Stimulated activated naive CD8-positive, alpha-beta T cell treated with anti-CD3 and anti-CD28 coated beads, Interleukin-15, Interleukin-2, amounts not matched to agents 100 ng/mL and 50 ng/mL, for 24 hours (primary cell): ENCODE results near the gene KRTAP5-8.
"Not testable (repeated sequence)": the region's sequence is repeated elsewhere in the genome, so short reads cannot be mapped to it uniquely, and the experiment has no call there.

Source experiments
- H3K27ac Mint-ChIP-seq: one replicate; pipeline ENCODE4 v1.8.0; 2021; ENCODE audit warnings: mild to moderate bottlenecking, mixed read lengths
- H3K27me3 Mint-ChIP-seq: one replicate; pipeline ENCODE4 v1.8.0; 2021; ENCODE audit warnings: mixed read lengths
- H3K36me3 Mint-ChIP-seq: one replicate; pipeline ENCODE4 v1.8.0; 2021; ENCODE audit warnings: low read depth, mixed read lengths
- H3K4me1 Mint-ChIP-seq: one replicate; pipeline ENCODE4 v1.8.0; 2021; ENCODE audit warnings: low read depth, mixed read lengths
- H3K4me3 Mint-ChIP-seq: one replicate; pipeline ENCODE4 v1.8.0; 2021; ENCODE audit warnings: mild to moderate bottlenecking, mixed read lengths
- H3K9me3 Mint-ChIP-seq: one replicate; pipeline ENCODE4 v1.8.0; 2021; ENCODE audit warnings: mixed read lengths

Gene KRTAP5-8

GRCh38 chr11:71548120-71548519 is 10.3 kb downstream of the KRTAP5-8 start, which contains the start of gene KRTAP5-9:
TSS of gene KRTAP5-9 (plus strand) at chr11:71548420. CDS start at chr11:71548658, 238 bp downstream.
- peaks cover 22% of the 10 kb centered on the region for H3K4me1 Mint-ChIP-seq
- no peaks in the 10 kb centered on the region for H3K36me3 Mint-ChIP-seq
- peaks cover 6% of the 10 kb centered on the region for H3K9me3 Mint-ChIP-seq
- H3K27me3 Mint-ChIP-seq, result peaks cover 36% of the 10 kb centered on the region
- H3K4me3 Mint-ChIP-seq, result no peak within 1 kb of the TSS
- no peak within 1 kb of the TSS for H3K27ac Mint-ChIP-seq

GRCh38 chr11:71548716-71549151 is 10.9 kb downstream of the KRTAP5-8 start:
- H3K9me3 Mint-ChIP-seq, result peaks cover 6% of the 10 kb centered on the region
- H3K27ac Mint-ChIP-seq, result no peak overlapping the region
- H3K4me1 Mint-ChIP-seq, result peaks cover 16% of the 10 kb centered on the region
- H3K27me3 Mint-ChIP-seq, result peaks cover 36% of the 10 kb centered on the region
- H3K36me3 Mint-ChIP-seq, result no peaks in the 10 kb centered on the region
- H3K4me3 Mint-ChIP-seq, result no peak overlapping the region

GRCh38 chr11:71551711-71552110 is 13.9 kb downstream of the KRTAP5-8 start:
- H3K4me1 Mint-ChIP-seq, result peaks cover 7% of the 10 kb centered on the region
- H3K4me3 Mint-ChIP-seq, result no peak overlapping the region
- no peak overlapping the region for H3K27ac Mint-ChIP-seq
- H3K27me3 Mint-ChIP-seq, result peaks cover 29% of the 10 kb centered on the region
- H3K9me3 Mint-ChIP-seq, result no peaks in the 10 kb centered on the region
- H3K36me3 Mint-ChIP-seq, result no peaks in the 10 kb centered on the region

- no peak overlapping the region for H3K4me3 Mint-ChIP-seq
These were observed 17.2 kb downstream of the KRTAP5-8 start for GRCh38 chr11:71554996-71555395.

GRCh38 chr11:71555508-71555907 is 17.7 kb downstream of the KRTAP5-8 start:
- Mint-ChIP-seq H3K9me3 (no peaks in the 10 kb centered on the region), H3K4me1 (peaks cover 7% of the 10 kb centered on the region), H3K27ac (no peak overlapping the region), H3K36me3 (no peaks in the 10 kb centered on the region), H3K27me3 (peaks cover 17% of the 10 kb centered on the region), H3K4me3 (no peak overlapping the region)

More at GRCh38 chr11:71554996-71555395, 17.2 kb downstream of the KRTAP5-8 start:
- Mint-ChIP-seq H3K9me3 (no peaks in the 10 kb centered on the region), H3K4me1 (peaks cover 7% of the 10 kb centered on the region), H3K27me3 (peaks cover 19% of the 10 kb centered on the region), H3K36me3 (no peaks in the 10 kb centered on the region), H3K27ac (no peak overlapping the region)

GRCh38 chr11:71556018-71556417 is 18.2 kb downstream of the KRTAP5-8 start:
- Mint-ChIP-seq H3K27ac (no peak overlapping the region), H3K4me1 (peaks cover 7% of the 10 kb centered on the region), H3K27me3 (peaks cover 20% of the 10 kb centered on the region), H3K9me3 (no peaks in the 10 kb centered on the region), H3K36me3 (no peaks in the 10 kb centered on the region), H3K4me3 (no peak overlapping the region)

- H3K36me3 Mint-ChIP-seq, result no peaks in the 10 kb centered on the region
- H3K9me3 Mint-ChIP-seq, result no peaks in the 10 kb centered on the region
- H3K27ac Mint-ChIP-seq, result no peak overlapping the region
- no peaks in the 10 kb centered on the region for H3K4me1 Mint-ChIP-seq
- no peak overlapping the region for H3K4me3 Mint-ChIP-seq
- peaks cover 27% of the 10 kb centered on the region for H3K27me3 Mint-ChIP-seq
These were observed 19.4 kb downstream of the KRTAP5-8 start for GRCh38 chr11:71557257-71557656.

- H3K4me1 Mint-ChIP-seq, result no peaks in the 10 kb centered on the region
- H3K4me3 Mint-ChIP-seq, result no peak overlapping the region
- no peaks in the 10 kb centered on the region for H3K36me3 Mint-ChIP-seq
- H3K27me3 Mint-ChIP-seq, result peaks cover 40% of the 10 kb centered on the region
- H3K9me3 Mint-ChIP-seq, result no peaks in the 10 kb centered on the region
- no peak overlapping the region for H3K27ac Mint-ChIP-seq
These were observed 21.2 kb downstream of the KRTAP5-8 start for GRCh38 chr11:71558996-71559395.

GRCh38 chr11:71562120-71562519 is 24.3 kb downstream of the KRTAP5-8 start:
- Mint-ChIP-seq H3K9me3 (no peaks in the 10 kb centered on the region), H3K4me3 (no peak overlapping the region), H3K27me3 (peaks cover 54% of the 10 kb centered on the region), H3K36me3 (no peaks in the 10 kb centered on the region), H3K27ac (no peak overlapping the region), H3K4me1 (no peaks in the 10 kb centered on the region)

- no peaks in the 10 kb centered on the region for H3K9me3 Mint-ChIP-seq
- H3K27ac Mint-ChIP-seq, result no peak overlapping the region
- no peak overlapping the region for H3K4me3 Mint-ChIP-seq
- peaks cover 49% of the 10 kb centered on the region for H3K27me3 Mint-ChIP-seq
- H3K36me3 Mint-ChIP-seq, result no peaks in the 10 kb centered on the region
- H3K4me1 Mint-ChIP-seq, result no peaks in the 10 kb centered on the region
These were observed 25.6 kb downstream of the KRTAP5-8 start for GRCh38 chr11:71563406-71563805.

GRCh38 chr11:71564430-71564829 is 26.6 kb downstream of the KRTAP5-8 start:
- Mint-ChIP-seq H3K36me3 (no peaks in the 10 kb centered on the region), H3K9me3 (no peaks in the 10 kb centered on the region), H3K27ac (no peak overlapping the region), H3K4me3 (no peak overlapping the region), H3K4me1 (no peaks in the 10 kb centered on the region), H3K27me3 (peaks cover 49% of the 10 kb centered on the region)

GRCh38 chr11:71565263-71565662 is 27.4 kb downstream of the KRTAP5-8 start, which contains the start of gene KRTAP5-10:
TSS of gene KRTAP5-10 (plus strand) at chr11:71565563. CDS start at chr11:71565588, 25 bp downstream.
- H3K27me3 Mint-ChIP-seq, result peaks cover 45% of the 10 kb centered on the region
- H3K36me3 Mint-ChIP-seq, result no peaks in the 10 kb centered on the region
- no peaks in the 10 kb centered on the region for H3K4me1 Mint-ChIP-seq
- H3K9me3 Mint-ChIP-seq, result no peaks in the 10 kb centered on the region
- H3K4me3 Mint-ChIP-seq, result no peak within 1 kb of the TSS
- no peak within 1 kb of the TSS for H3K27ac Mint-ChIP-seq

- Mint-ChIP-seq H3K9me3 (no peaks in the 10 kb centered on the region), H3K4me3 (no peak overlapping the region), H3K36me3 (no peaks in the 10 kb centered on the region), H3K27ac (no peak overlapping the region), H3K27me3 (peaks cover 40% of the 10 kb centered on the region), H3K4me1 (no peaks in the 10 kb centered on the region)
These were observed 28.3 kb downstream of the KRTAP5-8 start for GRCh38 chr11:71566081-71566620.

- peaks cover 34% of the 10 kb centered on the region for H3K27me3 Mint-ChIP-seq
- H3K27ac Mint-ChIP-seq, H3K36me3 Mint-ChIP-seq, H3K9me3 Mint-ChIP-seq, H3K4me1 Mint-ChIP-seq, H3K4me3 Mint-ChIP-seq: not testable (repeated sequence)
These were observed 29.1 kb downstream of the KRTAP5-8 start for GRCh38 chr11:71566626-71567599.

GRCh38 chr11:71567633-71568032 is 29.8 kb downstream of the KRTAP5-8 start:
- H3K4me1 Mint-ChIP-seq, H3K4me3 Mint-ChIP-seq, H3K36me3 Mint-ChIP-seq, H3K27ac Mint-ChIP-seq, H3K9me3 Mint-ChIP-seq: not testable (repeated sequence)
- peaks cover 34% of the 10 kb centered on the region for H3K27me3 Mint-ChIP-seq
